CMK (cell line): ENCODE results near the gene MARK3.

Source experiments
- DNase-seq: peaks from one replicate; pipeline ENCODE4 v3.0.0-alpha.2; 2010; ENCODE audit warnings: low read depth

Gene MARK3

GRCh38 chr14:103526914-103527248 lies 141.7 kb downstream of the MARK3 start:
- DNase-seq, result no peak

DNA sequence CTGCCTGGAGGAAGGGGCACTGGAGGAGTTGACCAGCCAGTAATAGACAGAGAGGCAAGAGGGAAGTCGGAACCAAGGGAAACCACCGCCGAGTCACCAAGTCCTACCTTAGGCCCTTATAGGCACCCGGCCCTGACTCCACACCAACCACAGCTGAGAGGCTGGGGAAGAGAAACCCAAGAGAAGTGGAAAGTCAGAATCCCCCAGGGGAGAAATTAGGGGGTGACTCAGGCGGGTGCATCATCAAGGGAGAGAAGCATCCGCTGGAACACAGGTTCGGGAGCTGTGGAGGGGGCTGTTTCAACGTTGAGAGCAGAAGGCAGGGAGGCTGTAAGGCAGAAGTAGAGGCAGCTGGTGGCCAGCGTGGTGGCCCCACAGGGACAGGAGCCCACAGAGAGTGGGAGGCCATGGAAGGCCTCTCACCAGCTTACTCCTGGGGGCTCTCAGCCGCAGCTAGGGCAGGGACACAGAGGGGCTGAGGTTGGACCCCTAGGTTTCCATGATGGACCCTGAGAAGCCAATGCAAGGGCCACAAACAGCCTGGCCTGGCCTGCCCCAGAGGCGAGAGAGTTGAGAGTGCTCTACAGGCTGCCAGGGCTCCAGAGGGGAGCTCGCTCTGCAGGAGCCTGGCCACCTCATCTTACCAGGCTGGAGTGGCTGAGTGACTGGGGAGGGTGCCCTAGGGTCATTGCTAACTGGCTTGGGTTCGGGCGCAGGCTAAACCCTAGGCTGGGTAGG lies 142.4 kb downstream of the MARK3 start:
- no peak for DNase-seq

GRCh38 chr14:103528146-103528586 lies 143.0 kb downstream of the MARK3 start:
- DNase-seq, result no peak

DNA sequence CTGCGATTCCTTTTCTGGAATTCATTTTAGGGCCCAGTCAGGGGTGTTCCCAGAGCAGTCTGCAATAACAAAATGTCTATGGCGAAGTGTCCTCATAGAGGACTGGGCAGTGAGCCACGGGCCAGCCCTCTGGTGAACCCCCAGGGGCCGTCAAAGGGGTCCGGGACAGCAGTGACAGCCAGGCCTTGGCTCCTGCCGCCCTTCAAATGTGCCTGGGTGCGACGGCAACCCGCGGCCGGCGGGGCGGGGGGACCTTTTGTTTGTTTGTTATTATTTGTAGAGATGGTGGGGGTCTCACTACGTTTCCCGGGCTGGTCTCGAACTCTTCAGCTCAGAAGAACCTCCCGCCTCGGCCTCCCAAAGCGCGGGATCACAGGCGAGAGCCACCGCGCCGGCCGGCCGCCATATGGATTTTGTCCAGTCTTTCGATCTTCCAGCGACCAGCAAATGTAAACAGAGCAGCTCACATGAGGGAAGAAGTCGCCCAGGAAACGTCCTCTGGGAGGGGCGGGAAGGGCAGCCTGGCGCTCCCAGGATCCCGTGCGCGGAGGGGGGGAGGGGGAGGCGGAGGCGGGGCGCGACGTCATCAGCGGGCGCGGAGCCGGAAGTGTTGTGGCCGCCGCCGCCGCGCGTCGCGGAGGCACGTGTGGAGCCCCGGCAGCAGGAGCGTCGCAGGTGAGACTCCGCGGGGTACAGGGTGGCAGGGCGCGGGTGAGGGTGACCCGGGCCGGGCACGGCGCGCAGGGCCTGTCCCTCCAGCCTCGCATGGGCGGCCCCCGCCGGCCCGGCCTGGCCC lies 143.6 kb downstream of the MARK3 start, which contains the start of gene TRMT61A:
TSS of gene TRMT61A (plus strand) at position 610 of the 796 bp plus-strand sequence. CDS start 783 bp downstream, outside the sequence.
- no peak for DNase-seq

DNA sequence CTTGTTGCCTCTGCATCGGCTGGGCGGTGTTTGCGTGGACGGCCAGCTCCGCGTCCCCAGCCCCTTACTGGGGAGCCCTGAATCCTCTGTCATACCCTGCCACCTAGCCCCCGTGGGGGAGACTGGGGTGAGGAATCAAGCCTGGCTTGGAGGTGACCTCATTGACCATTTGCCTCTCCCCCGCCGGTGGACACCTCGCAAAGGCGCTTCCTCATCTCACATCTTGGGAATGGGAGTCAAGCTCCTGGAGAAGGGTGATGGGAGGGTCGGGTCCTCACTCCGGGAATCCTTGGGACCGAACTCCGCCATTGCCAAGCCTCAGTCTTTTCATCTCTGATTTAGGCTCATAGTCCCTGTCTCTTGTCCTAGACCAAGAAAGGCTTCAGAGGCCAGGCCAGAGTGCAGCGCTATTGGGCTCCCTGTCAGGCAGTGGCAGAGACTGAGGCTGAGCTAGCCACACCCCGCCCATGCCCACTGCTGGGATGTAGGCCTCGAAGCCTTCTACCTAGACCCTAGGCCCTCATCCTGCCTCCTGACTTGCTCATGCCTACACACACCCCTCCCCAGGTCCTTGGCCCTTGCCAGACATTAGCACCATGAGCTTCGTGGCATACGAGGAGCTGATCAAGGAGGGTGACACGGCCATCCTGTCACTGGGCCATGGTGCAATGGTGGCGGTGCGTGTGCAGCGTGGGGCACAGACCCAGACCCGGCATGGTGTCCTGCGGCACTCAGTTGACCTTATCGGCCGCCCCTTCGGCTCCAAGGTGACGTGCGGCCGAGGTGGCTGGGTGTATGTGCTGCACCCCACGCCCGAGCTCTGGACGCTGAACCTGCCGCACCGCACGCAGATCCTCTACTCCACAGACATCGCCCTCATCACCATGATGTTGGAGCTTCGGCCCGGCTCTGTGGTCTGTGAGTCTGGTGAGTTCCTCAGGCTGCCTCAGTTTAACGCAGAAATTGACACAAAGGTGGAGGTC lies 144.5 kb downstream of the MARK3 start:
- no peak for DNase-seq

DNA sequence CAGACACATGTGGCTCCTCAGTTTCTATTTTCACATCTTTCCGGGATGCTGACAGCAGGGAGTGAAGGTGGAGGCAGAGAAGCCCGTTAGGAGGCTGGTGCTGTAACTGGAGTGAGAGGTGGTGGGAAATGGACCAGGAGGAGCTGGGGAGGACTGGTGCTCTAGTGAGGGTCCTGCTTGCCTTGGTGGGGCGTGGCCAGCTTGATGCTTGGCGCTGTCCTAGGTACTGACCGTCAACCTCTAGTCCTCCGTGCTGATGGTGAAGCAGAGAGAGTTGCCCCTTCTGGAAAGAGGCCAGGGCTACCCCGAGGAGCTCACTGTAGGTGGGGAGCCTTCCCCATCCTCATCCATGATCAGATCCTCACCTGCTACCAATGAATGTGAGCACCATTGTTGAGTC lies 145.2 kb downstream of the MARK3 start:
- DNase-seq, result no peak

DNA sequence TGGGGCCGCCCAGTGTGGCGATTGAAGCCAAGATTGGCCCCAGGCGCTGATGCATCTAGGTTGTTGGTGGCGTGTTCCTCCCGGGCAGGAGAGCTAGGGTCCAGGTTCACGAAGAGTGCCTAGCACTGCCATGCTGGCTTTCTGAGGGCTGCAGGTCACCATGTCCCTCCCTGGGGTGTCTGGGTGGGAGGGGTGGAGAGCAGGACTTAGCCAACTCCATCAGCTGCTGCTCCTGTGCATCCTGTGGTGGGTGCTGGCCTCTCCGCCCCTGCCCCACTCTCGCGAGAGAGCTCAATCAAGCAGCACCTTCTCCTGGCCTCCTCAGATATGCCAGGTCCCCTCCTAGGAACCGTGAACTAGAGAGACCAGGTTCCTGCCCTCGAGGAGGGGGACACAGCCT lies 145.6 kb downstream of the MARK3 start:
- DNase-seq, result no peak

- DNase-seq, result no peak
Observed at GRCh38 chr14:103531421-103532215, 146.4 kb downstream of the MARK3 start.

DNA sequence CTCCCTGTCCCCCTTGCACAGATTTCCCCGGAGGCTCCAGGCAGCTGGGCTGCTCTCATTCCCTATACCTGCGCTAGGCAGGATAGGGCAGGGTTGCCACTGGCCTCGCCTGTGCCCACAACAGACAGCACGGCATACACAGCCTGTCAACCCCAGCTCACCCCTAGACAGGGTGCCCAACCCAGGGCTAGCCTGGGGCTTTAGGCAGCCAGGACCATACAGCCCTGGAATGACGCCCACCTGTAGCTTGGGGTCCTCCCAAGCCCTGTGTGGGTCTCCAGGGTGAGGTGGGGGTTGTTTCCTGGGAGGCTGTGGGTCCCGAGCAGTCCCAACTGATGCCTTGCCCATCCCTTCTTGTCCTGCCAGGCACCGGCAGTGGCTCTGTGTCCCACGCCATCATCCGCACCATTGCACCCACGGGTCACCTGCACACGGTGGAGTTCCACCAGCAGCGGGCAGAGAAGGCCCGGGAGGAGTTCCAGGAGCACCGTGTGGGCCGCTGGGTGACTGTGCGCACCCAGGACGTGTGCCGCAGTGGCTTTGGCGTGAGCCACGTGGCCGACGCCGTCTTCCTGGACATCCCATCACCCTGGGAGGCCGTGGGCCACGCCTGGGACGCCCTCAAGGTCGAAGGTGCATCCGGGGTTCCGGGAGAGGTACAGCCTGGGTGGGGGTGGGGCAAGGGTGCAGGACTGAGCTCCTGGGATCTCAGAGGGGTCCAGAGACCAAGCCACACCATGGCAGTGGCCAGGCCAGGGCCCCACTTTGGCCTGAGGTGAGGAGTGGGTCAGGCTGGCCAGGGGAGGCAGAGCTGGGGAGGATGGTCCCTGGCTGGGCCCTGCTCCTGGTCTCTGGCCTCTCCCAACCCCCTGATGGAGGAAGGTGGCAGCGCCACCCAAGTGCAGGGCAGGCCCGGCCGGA lies 147.3 kb downstream of the MARK3 start:
- no peak for DNase-seq

- no peak for DNase-seq
Observed at GRCh38 chr14:103533137-103533998, 148.2 kb downstream of the MARK3 start.

GRCh38 chr14:103533999-103534575 lies 148.9 kb downstream of the MARK3 start:
- DNase-seq, result no peak

GRCh38 chr14:103534576-103535061 lies 149.4 kb downstream of the MARK3 start:
- DNase-seq, result no peak

DNA sequence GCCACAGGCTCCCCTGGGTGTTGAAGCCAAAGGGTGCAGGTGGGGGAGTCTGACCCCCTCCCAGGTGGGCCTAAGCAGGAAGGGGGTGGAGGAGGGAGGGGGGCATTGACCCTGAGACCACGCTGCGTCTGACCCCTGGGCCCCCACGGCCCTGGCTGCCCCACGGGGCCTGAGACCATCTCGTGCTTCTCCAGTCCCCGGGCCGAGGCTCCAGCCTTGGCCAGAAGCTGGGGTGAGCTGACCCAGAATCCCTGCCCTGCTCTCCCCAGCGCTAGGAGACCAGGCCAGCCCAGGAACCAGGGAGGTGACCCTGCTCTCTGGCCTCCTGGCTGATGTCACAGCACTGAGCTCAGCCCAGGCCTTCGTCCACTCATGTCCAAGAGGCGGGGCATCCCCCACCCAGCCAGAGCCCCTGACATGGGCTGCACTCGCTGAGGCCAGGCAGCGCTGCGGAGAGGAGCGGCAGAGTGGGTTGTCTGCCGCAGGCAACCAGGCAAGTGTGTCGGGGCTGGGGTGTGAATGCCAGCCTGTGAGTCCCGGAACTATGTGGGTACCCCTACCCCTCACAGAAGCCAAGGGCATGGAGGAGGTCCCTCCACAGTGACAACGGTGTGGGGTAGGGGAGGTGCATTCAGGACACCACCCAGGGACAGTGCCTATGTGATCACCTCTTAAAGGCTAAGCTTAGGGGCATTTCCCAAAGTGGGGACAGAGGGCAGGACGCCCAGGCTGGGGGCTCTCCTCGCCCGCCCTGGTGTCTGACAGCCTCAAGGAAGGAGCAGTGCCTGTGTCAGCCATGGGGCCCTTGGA lies 150.1 kb downstream of the MARK3 start:
- DNase-seq, result no peak

DNA sequence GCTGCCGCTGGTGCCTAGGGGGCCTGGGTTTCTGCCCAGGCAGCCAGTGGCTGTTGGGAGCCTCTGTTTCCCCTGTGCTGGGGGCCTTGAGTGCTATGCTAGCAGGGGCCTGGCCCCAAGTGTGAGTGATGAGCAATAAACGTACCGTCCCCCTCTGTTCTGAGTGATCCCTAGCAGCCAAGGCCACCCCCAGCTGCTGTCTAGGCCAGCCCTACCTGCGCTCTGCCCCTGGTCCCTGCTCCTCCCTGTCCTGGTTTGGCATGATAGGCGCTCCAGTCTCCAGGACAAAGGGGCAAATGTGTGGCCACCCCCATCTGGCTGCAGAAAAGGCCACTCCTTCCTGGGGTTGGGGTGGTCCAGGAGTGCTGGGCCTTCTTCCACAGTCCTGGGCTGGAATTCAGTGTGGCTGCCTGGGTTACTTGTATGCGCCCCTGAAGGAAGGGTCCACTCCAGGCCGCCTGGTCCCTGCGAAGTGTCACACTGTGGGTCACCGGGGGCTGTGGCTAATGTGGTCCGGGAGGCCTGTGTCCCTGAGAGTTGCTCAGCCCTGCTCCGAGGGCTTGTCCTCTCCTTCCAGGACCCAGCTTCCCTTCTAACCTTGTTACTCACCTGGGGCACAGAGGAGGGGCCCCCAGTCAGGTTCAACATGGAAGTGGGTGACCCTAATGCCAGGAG lies 150.8 kb downstream of the MARK3 start:
- no peak for DNase-seq

DNA sequence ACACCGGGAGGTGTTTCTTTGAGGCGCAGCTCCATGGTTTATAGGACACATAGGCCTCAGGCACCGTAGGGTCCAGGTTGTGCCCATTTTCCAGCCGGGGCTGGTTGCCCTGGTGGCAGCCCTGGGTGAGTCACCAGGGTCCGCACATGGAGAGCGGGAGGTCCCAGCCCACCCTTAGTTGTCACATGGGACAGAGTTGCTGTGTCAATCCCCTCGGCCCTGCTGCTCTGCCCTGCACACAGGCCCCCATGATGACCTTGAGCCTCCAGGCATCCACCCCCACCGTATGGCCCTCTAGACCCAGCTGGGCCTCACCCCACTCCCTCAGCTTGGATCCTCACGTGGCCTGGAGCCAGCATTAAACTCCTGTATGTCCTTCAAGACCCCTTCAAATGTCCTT lies 151.5 kb downstream of the MARK3 start:
- no peak for DNase-seq

DNA sequence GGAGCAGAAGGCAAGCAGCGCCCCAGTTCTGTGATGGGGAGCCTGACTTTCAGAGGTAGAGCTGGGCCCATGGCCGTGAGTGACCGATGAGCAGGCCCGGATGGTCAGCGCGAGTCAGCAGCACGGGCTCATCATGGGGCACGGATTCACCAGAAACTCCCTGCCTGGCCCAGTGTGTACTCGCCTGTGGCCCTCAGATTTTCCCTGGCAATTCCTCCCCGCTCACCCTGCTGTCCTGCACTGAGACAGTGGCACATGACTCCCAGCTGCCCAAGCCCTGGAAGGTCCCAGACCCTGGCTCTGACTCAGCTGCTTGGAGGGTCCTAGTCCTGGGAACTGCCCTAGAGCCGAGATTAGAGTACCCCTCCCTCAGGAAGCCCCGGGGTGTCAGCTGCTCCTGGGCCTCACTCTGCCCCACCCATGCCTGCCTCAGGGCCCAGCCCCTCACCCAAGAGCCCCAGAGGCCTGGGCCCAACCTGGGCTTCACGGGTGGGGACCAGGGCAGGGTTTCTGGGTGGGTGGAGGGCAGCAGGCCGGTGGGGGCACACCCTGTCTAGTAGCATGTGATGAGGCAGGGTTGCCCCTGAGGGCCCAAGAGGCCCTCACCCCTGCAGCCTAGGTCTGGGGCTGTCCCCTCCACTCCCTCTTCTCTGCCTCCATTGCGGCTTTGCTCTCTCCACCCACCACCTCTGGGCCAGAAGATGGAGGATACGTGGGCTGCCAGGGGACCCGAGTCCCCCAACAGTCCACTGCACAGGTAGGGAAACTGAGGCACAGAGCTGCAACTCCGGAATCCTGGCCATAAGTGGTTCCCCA lies 152.2 kb downstream of the MARK3 start:
- no peak for DNase-seq
